GM12874 (cell line): ENCODE data around the gene SPSB2.

ENCODE experiments used
- CTCF ChIP-seq: IDR thresholded peaks from 2 replicates; pipeline ENCODE4 v1.5.1; 2011; ENCODE audit warnings: low read depth, mild to moderate bottlenecking, control low read depth, low read length, moderate library complexity; ENCODE audit not compliant: insufficient read depth

SPSB2 gene

GRCh38 chr12:6915789-6916285, 42.7 kb upstream of the SPSB2 start:
- no peak for TF ChIP-seq CTCF

GRCh38 chr12:6914947-6915788, 42.1 kb upstream of the SPSB2 start:
- TF ChIP-seq CTCF: no peak

- no peak for TF ChIP-seq CTCF
Measured at GRCh38 chr12:6914246-6914946, 41.3 kb upstream of the SPSB2 start, which contains the start of gene ENO2. Gene ENO2, plus strand, starts transcription at chr12:6914580. Its CDS starts 1,253 bp downstream, at chr12:6915833.

- TF ChIP-seq CTCF: no peak
Measured at GRCh38 chr12:6912164-6912935, 39.2 kb upstream of the SPSB2 start.

GRCh38 chr12:6909421-6910145, 36.5 kb upstream of the SPSB2 start:
- TF ChIP-seq CTCF: no peak

- TF ChIP-seq CTCF: no peak
Measured at GRCh38 chr12:6905414-6906040, 32.4 kb upstream of the SPSB2 start.
